GM10847 (cell line): ENCODE measurements around the gene STAU1.

Experiments used
- POLR2A ChIP-seq: IDR thresholded peaks from 2 replicates; pipeline ENCODE4 v1.6.1; 2011; ENCODE audit not compliant: insufficient read length; ENCODE audit errors: extremely low read depth

Gene STAU1

GRCh38 chr20:49187851-49188641 is at the start of gene STAU1:
STAU1 (minus strand) TSS chr20:49188334; CDS start chr20:49166201, 22,133 bp downstream.
- peak; percentile 75 for TF ChIP-seq POLR2A

DNA sequence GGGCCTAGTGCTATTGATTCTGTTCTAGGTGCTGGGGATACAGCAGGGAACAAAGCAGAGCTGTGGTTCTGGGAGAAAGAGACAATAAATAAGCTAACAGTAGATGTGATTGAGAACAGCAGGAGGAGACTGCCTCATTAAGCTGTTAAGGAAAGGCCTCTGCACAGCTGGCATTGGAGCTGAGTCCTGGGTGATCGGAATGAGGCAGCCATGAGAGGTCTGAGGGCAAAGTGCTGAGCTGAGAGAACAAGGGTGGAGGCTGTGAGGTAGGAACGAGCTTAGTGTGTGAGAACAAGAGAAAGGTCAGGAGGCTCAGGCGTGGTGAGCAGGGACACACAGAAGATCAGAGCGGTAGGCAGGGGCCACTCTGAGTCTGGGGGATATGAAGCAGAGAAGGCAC is 49.4 kb upstream of the STAU1 start:
- TF ChIP-seq POLR2A, result no peak

GRCh38 chr20:49236301-49236700 is 48.2 kb upstream of the STAU1 start:
- TF ChIP-seq POLR2A, result no peak

DNA sequence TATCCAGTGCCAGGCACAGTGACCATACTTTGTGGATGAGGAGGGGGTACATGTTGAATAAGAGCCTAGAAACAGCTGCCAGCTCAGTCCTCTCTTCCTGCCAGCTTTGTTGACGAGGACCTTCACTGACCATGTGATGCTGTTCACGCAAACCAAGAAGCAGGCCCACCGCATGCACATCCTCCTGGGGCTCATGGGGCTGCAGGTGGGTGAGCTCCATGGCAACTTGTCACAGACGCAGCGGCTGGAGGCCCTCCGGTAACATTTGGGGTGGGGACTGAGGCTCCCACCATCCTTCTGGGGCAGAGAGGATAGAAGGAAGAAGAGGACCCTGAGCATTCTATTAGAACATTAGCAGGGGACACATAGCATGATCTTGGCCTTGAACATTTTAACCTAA is 46.7 kb upstream of the STAU1 start:
- TF ChIP-seq POLR2A, result no peak

DNA sequence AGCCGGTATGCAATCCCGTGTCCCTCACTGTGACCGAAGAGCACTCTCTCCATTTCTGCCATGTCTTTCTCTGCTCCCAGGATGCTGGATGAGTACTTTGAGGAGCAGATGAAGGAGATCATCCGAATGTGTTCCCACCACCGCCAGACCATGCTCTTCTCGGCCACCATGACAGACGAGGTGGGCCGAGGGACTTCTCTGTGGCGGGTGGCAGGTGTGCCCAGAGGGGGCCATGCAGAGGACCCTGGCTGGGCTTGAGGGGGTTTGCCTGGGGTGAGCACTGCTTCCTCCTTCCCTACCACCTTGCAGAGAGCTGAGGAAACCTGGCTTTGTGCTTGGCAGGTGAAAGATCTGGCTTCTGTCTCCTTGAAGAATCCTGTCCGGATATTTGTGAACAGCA is 45.1 kb upstream of the STAU1 start:
- TF ChIP-seq POLR2A, result no peak

GRCh38 chr20:49231471-49231870 is 43.3 kb upstream of the STAU1 start:
- TF ChIP-seq POLR2A, result no peak

DNA sequence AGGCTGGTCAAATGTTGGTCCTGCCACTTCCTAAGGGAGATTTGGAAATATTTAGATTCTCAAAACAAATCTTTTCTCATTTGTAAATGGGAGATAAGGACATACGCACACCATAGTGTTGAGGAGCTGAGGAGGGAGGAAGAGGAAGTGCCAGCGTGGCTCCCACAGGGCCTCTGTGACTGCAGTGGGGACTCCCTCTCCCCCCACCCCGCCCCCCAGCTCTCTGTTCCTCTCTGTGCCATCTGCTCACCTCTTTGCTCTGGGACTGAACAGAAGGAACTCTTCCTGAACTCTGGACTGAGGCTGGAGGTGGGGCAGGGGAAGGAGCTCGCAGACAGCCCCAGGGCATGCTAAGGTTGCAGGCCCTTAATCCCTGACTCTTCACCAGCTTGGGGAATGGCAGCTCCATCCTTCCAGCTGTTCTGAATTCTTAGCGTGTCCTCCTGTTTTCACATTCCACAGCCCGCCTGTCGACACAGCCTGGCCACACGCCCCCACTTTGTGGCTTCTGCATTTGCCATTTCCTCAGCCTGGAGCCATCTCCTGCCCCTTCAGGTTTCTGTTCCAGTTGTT is 42.5 kb upstream of the STAU1 start:
- TF ChIP-seq POLR2A, result no peak

- TF ChIP-seq POLR2A, result no peak
Observed at GRCh38 chr20:49230021-49230420, 41.9 kb upstream of the STAU1 start.

GRCh38 chr20:49229381-49229780 is 41.2 kb upstream of the STAU1 start:
- TF ChIP-seq POLR2A, result no peak

DNA sequence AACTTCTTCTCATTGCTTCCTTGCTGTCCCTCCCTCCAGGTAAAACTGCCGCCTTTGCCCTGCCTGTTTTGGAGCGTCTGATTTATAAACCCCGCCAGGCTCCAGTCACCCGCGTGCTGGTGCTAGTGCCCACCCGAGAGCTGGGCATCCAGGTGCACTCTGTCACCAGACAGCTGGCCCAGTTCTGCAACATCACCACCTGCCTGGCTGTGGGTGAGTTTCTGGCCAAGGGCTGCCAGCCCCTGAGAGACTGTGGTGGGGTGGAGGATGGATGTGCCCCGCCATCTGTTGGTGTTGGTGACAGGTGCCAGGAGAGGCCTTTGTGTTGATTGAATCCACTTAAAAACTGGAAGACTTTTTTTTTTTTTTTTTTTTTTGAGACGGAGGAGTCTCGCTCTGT is 40.5 kb upstream of the STAU1 start:
- TF ChIP-seq POLR2A, result no peak

DNA sequence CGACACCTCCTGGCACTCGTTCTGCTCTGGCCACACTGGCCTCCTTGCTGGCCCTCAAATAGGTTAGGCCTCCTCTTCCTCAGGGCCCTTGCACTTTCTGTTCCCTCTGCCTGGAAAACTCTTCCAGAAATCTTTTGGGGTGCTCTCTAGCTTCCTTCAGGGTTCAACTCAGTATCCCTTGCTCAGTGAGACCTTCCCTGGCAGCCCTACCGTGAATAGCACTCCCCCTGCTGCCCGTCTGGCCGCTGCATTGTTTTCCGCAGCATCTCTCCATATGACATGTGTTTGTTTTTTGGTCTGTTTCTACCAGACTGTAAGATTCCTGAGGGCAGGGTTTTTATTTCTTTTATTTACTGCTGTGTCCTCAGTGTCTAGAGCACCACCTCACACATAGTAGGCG is 37.8 kb upstream of the STAU1 start:
- no peak for TF ChIP-seq POLR2A

DNA sequence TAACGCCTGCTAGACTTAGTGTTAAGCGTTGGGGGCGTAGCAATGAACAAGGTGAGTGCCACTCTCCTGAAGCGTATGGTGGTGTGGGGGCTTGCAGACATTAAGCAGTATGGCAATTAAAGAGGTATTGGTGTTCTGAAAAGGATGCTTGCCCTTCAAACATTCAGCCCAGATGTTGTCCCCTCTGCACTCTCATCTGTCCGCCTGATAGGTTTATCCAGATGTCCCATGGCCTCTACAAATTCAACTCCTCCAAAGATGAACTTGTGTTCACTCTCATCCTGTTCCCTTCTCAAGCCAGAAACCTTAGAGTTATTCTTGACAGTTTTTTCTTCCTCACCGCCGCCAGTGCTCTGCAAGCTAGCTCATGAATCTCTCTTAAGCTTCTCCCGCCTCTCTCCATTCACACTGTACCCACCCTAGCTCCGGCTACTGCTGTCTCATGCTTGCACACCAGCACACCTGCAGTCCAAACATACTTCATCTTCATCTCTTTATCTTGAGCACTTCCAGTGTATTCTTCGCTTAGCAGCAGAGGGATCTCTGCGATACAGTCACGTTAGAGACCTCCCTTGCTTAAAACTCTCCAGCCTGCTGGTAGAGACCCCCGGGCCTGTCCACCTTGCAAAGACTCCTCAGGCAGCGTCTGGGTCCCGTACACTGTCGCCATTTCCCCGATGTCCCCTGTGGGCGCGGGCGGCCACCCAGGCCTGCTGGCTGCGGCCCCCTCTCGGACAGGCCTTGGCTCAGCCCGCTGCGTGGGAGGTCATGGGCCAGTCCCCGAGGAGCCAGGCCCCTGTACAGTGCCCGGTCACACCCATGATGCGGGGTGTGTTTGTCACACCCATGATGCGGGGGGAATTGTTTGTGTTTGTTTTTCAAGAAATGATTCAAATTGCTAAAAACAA is 32.0 kb upstream of the STAU1 start:
- no peak for TF ChIP-seq POLR2A

GRCh38 chr20:49219091-49219923 is 31.2 kb upstream of the STAU1 start, which contains the start of gene DDX27:
DDX27 (plus strand) TSS chr20:49219416; CDS start chr20:49219449, 33 bp downstream.
- TF ChIP-seq POLR2A, result peak; percentile 87

GRCh38 chr20:49216991-49217578 is 29.0 kb upstream of the STAU1 start:
- TF ChIP-seq POLR2A, result no peak
